NOMO-1 (cell line): ENCODE measurements around the gene SERGEF.
"Not testable (repeated sequence)": the region's sequence is repeated elsewhere in the genome, so short reads cannot be mapped to it uniquely, and the experiment has no call there.

Experiments
- DNase-seq, 2 experiments: peaks; one replicate each; lab custom pipeline; 2025; ENCODE audit not compliant: unreplicated experiment in 2 of 2; lab: John Stamatoyannopoulos, UW

SERGEF gene

DNA sequence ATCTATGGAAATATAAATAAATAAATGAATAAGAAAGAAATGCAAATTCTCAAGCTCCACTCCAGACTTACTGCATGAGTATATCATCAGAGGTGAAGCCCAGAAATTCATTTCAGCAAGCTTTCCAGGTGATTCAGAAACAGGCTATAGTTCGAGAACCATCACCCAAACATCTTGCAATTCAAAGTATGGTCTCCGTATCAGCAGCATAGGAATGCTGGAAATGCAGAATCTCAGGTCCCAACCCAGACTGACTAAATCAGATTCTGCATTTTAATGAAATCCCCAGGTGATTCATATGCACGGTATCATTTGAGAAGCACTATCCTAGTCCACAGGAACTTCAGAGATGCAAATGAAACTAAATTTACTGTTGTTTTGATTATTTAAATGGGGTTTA is 95.3 kb downstream of the SERGEF start:
- no peak for DNase-seq

DNA sequence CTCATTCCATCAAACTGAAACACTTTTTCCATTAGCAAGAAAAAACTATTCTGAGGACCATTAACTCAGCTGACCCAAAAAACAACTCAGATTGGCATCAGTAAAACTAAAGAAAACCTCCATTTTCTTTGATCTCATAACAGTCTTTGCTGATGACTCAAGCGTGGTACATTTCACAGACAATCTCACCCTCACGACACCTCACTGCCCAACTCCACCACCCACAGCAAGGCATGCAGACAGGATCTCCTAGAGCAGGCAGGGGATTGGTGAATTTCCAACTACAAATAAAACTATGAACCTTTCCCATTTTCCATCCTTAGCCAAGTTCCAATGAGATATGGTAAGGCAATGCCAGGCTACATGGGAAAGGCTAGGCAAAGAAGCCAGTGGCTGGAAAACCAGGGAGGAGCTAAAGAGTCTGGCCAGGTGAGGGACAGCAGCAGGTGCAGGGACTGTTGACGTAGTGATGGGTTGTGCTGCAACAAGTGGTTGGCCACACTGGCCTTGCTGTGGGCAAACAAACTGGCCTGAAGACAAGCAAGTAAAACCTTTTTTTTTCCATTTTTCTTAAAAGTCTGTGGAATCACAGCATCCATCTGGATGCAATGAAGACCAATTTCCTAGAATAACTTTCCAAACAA is 97.2 kb downstream of the SERGEF start:
- no peak for DNase-seq

DNA sequence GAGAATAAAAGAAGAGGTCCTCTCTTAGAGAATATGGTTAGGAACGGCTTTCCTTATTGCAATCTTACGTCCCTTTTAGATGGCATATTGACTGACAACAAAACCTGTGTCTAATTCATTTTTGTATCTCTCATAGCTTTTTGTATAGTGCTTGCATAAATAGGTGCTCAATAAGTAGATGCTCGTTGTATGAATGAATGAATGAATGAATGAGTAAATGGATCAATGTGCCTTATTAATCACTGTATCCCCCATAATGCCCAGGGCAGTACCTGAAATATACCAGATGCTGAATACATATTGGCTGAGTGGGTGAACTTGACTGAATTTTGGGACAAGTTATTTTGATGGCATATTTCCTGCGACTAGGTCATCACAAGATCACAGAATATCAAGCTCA is 97.9 kb downstream of the SERGEF start:
- DNase-seq = no peak

DNA sequence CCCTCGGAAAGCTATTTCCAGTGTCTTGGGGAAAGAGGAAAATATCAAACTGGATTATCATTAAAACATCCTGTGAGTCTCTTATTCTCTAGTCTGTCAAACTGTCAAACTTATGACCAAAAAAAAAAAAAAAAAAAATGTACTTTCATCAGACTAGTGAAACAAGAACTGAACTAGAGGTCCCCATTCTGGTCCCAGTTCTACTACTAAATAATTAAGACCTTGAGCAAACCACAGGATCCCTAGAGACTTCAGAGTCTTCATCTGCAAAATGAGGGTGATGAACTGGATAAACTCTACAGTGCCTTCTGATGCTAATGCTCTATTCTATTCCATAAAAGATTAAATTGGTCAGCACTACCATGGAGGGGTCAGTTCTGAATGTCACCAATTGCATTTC is 105.8 kb downstream of the SERGEF start:
- DNase-seq = no peak

DNA sequence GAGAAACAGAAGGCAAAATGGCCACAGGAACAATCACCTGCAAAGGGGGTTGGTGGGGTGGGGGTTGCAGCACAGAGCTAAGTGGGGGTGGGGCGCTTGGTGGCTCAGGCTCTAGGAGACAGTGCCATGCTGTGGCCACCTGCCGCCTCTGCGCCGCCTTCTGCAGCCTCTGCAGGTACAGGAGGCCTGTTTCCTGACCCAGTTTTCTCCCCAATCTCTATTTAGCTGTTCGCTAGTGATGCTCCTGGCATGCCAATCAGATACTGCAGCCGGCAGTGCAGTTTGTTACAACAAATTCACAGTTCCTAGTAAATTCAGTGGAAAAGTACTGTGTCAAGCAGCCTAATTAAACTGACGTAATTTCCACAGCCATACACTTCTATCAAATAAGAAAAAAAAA is 106.4 kb downstream of the SERGEF start:
- no peak for DNase-seq

DNA sequence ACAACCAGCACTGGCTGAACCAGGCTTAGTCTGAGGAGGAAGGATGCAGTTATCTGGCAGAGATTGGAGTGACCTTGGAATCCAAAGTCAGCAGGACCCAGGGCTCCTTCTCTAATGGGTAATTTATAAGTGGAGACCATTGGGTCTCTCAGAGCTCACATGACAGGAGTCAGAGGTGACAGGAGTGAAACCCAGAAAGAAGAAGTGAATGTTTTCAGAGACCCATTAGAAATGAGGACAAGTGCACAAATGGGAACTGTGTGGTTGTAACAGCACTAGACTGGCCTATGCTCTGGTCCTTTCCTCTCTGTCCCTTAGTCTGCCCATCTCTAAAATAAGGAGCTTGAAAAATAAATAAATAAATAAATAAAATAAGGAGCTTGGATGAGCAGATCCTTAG is 107.4 kb downstream of the SERGEF start:
- DNase-seq = no peak

DNA sequence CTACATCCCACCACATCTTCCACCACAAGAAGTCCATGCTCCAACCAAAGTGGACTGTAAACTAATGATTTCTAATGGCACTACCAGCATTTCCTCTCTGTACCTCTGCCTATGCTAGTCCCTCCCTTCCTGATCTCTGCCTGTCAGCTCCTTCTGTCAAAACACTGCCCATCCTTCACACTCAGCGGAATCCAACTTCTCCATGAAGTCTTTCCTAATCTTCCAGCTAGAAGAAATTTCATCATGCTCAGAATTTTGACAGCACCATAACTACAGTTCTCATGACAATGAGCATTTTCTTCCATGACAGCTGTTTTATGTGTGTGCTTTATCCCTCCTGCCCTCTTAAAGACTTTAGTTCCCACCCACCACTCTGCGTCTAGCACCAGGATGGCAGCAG is 111.4 kb downstream of the SERGEF start:
- DNase-seq = no peak

DNA sequence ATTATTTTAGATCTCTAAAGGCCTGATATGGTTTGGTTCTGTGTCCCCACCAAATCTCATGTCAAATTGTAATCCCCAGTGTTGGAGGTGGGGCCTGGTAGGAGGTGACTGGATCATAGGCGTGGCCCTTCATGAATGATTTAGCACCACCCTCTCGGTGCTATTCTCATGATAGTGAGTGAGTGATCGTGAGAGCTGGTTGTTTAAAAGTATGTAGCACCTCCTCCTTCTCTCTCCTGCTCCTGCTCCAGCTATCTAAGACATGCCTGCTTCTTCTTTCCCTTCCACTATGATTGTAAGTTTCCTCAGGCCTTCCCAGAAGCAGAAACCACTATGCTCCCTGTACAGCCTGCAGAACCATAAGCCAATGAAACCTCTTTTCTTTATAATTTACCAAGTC is 114.1 kb downstream of the SERGEF start:
- no peak for DNase-seq

DNA sequence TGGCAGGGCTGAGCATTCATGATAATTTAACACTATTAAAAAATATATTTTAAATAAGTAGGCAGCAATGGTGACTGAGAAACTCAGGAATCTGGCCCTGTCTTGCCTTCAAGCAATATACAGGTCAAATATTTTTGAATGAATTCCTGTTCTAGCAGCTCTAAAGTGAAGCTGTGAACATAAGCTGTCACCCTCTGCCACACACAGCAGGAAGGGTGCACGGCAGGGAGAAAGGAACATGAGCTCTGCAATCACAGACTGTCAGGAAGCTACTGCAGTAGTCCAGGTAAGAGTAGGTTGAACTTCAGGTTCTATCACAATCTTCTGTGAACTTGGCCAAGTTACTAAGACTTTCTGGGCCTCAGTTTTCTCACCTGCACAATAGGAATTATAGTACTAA is 114.8 kb downstream of the SERGEF start:
- DNase-seq = no peak

DNA sequence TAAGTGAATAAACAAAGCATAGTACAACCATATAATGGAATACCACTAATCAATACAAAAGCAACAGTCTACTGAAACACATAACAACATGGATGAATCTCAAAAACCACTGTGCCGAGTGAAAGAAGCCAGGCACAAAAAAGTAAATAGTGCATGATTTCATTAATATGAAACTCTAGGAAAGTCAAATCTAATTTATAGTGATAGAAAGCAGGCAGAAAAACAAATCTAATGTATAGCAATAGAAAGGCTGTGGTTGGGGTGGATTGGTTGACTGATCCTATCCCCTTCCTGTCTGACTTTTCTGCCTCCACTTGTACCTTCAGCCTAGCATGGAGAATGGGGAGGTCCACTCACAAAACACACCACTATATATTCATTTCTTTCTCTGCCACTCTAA is 115.4 kb downstream of the SERGEF start:
- DNase-seq = no peak

DNA sequence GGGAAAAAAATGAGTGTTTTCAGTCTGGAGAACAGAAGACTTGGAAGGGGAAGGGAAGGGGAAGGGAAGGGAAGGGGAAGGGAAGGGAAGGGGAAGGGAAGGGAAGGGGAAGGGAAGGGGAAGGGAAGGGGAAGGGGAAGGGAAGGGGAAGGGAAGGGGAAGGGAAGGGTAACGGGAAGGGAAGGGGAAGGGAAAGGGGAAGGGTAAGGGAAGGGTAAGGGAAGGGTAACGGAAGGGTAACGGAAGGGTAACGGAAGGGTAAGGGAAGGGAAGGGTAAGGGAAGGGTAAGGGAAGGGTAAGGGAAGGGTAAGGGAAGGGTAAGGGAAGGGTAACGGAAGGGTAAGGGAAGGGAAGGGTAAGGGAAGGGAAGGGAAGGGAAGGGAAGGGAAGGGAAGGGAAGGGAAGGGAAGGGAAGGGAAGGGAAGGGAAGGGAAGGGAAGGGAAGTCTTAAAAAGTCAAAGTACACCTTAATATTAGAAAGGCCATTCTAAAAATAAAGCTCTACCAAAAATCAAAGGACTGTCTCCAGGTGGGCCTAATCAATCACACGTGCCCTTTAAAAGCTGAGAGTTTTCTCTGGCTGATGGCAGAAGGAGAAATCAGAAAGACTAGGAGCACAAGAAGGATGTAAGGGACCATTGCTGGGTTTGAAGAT is 116.2 kb downstream of the SERGEF start:
- DNase-seq = not testable (repeated sequence)

DNA sequence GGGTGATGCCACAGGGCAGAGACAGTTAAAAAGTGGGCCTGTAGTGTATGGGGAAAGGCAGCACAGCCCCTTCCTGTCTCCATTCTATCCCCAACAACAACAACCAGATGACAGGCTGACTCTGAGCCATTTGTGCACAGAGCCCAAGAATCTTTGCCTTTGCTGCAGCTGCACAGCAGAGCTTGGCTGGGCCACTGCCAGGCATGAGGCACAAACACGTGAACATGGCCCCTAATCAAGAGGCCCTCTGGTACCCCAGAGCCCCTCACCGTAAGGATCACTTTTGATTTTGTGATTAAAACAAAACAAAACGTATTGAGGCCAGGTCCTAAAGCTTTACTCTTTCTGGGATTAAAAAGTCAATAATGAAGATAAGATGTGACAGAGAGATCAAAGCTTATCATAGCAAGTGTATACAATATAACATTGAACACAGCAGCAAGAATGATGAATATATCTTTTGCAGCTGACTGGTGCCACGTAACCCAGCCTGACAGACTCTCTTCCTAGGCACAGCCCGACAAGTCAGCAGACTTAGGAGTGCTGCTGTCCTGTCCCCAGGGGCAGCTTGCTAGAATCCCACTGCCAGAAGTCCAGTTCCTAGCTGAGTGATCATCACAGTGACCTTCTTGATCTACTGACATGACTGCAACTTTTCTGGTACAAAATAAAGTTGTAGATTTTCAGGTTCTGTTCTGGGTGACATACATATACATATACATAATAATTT is 117.8 kb downstream of the SERGEF start:
- DNase-seq = no peak

DNA sequence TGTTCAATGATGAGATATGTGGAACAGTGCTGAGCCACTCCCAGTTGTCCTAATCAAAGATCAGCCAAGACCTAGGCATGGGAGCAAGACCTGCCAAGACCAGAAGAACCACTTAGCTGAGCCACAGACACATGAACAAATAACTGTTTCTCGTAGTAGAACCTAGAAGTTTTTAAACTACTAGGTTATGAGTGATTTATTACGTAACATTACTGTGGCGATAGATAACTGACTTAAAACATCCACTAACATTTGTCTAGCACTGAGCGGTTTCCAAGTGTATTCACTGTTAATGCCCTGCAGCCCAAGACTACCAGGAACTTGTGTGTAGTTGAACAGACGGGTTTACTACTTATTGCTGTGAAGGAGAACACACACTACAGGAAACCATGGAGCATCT is 120.4 kb downstream of the SERGEF start:
- no peak for DNase-seq

DNA sequence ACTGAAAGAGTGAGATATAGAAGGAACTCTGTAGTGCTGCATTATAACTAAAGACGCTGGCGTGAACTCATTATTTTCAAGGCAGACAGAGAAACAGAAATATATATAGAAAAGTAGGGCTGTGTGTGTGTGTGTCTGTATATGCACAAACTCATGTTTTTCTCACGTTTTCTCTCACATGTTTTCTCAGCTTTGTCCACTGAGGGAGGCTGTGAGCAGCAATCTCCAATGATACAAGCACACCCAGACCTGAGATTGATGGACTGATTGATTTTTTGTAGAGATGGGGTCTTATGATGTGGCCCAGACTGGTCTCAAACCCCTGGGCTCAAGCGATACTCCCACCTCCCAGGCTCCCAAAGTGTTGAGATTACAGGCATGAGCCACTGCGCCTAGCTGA is 122.5 kb downstream of the SERGEF start:
- no peak for DNase-seq

DNA sequence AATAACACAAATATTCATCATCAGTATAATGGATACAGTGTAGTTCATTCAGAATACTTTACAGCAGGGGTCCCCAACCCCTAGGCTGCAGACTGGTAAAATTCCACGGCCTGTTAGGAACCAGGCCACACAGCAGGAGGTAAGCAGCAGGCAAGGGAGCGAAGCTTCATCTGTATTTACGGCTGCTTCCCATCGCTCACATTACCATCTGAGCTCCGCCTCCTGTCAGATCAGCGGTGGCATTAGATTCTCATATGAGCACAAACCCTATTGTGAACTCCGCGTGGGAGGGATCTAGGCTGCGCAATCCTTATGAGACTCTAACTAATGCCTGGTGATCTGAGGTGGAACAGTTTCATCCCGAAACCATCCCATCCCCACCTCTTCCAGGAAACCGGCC is 125.1 kb downstream of the SERGEF start:
- no peak for DNase-seq

DNA sequence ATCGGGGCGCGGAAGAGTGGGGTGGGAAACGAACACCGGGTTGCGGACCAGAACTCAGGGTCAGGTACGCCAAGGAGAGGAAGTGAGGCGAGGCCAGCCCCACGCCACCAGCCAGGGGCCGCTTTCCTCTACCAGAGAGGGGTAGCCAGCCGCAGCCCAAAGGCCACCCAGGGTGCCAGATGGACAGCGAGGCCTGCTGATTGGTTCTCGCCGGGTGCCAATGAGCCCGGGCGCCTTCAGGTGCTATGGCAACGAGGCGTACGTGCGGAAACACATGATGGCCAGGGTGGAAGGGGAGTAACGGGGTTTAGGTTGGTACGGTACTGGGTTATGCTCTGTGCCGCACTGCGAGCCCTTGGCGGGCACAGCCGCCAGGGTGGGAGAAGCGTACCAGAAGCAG is 128.9 kb downstream of the SERGEF start:
- no peak for DNase-seq

DNA sequence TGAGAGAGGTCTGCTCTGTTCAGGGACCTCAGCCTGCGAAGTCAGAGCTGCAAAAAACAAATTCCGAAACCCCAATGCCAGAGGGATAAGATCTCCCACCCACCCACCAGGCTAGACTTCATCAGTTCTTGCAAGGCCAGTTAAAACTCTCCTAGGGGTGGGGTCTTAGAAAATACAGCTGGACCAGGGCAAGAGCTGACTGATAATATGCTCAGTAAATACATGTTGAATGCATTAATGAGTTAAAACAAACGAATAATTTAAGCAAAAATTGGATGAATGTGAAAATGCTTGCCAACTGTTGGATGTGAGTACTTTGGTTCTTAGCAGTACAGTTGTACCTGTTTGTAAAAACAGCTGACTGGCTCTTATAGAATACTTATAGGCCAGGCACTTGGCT is 129.8 kb downstream of the SERGEF start:
- no peak for DNase-seq

DNA sequence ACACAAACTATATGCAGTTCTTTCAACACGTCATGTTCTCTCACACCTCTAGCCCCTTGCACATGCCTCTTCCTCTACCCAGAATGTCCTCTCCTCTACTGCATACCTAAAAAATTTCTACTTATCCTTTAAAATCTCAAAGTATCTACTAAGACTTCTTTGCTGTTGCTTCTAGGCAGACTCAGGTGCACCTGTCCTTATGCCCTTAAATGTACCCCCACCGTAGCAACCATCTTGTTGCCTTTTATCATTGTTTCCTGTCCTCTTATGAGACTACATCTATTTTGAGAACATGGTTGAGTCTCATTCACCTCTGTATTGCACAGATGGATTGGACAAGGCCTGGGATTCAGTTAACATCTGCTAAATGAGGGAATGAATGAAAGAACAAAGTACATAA is 134.1 kb downstream of the SERGEF start:
- no peak for DNase-seq

DNA sequence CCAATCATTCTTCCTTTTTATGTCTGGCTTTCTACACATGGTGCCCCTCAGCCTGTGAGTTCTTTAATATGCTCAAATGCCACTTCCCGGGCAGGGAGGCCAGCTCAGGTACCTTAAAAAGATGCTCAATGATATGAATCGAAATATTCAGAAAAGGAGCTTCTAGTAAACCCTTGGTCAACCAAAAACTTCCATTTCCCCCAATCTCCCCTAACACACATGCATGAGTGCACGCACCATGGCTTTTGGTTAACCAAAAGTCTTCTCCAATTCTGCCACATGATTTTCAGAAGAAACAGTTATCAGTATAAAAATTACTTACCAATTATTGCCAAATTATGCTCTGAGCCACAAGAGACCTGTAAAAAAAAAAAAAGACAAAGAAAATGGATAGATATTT is 135.0 kb downstream of the SERGEF start:
- no peak for DNase-seq

DNA sequence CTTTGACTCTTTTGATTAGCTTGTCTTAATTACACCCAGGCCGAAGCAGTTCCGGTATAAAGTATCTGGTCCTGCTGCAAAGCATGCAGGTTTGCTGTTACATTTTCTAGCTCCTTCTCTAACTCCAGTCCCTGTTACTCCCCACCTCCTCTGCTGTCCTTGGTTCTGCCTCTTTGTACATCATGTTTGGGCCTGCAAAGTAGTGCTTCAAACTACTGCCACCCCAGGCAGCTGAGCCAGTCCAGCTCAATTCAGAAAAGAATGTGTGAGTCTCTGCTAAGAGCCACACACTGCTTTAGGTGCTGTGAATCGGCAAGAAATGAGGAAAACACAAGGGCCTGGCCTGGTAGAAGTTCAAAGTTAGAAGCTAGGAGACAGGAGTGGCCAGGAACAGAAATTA is 136.0 kb downstream of the SERGEF start:
- no peak for DNase-seq

DNA sequence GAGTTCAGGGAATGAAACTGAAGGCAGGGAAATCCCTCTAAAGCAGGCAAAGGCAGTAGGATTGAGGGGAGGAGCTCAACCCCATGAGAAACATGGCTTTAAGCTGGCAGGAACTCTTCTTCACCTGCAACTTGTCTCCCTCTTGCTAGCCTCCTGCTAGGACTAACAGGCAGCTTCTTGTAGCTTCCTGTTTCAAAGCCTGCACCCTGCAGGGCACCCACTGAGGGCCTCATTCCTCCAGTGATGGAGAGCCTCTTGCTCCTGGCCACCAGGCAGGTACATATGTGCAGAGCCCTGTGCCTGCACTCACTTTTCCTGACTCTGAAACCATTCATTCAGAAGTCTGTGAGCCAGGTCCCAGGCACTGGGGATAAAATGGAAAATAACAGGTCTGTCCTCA is 137.0 kb downstream of the SERGEF start:
- no peak for DNase-seq

DNA sequence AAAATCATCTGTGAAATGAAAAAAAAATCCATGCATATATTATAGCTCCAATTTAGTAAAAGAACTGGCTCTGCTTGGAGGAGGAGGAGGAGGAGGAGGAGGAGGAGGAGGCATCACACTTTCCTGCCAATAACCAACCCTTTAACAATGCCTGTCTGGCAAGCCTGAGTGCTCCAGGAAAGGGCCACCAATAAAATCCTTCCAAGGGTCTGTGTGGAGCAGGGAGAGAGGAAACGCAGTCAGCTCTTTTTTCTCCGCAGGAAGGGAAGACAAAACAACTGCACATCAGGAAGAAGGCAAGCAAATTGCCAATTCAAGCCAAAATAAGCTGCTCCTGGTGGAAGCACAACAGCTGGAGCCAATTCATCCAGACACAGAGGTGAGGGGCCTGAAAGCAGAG is 139.3 kb downstream of the SERGEF start:
- DNase-seq = no peak
